ENCODE results near the gene PICALM. TPM values are rescaled to one million over a fixed set of nuclear protein-coding genes. Genes with fewer than 3 reads are reported as not detected.

Gene PICALM
- total RNA-seq (2022; extraction: Qiagen RNA extraction; ENCODE audit: low read depth), result 83.2 to 115 TPM (median 89.9 TPM) in 5 replicates

GRCh38 chr11:86068951-86069407, at the start of gene PICALM:
Gene PICALM, minus strand, starts transcription at chr11:86069084. Its CDS starts 304 bp downstream, at chr11:86068780.

Other genes starting within 250 kb of the PICALM start
- not detected in 5 replicates for gene CCDC83, start 213.7 kb downstream of the PICALM start, total RNA-seq (2022; extraction: Qiagen RNA extraction; ENCODE audit: low read depth)
- 26.9 to 33.2 TPM (median 27.9 TPM) in 5 replicates for gene EED, start 175.7 kb upstream of the PICALM start, total RNA-seq (2022; extraction: Qiagen RNA extraction; ENCODE audit: low read depth)
- gene HIKESHI, start 233.2 kb upstream of the PICALM start, total RNA-seq (2022; extraction: Qiagen RNA extraction; ENCODE audit: low read depth), result 37.6 to 42.7 TPM (median 40.9 TPM) in 5 replicates